GM08714 (cell line): ENCODE measurements around the gene TEDDM1.

Experiments used
- H3K4me3 ChIP-seq: fragments of 200-500 bp; sonication (Bioruptor generic); 2 replicates; pipeline ENCODE4 v1.5.1; 2014; ENCODE audit warnings: mild to moderate bottlenecking, low read length, inconsistent platforms
- ZNF274 ChIP-seq: IDR thresholded peaks from 2 replicates; pipeline ENCODE4 v1.6.1; 2012; ENCODE audit warnings: mild to moderate bottlenecking, low read depth, low read length

Gene TEDDM1

DNA sequence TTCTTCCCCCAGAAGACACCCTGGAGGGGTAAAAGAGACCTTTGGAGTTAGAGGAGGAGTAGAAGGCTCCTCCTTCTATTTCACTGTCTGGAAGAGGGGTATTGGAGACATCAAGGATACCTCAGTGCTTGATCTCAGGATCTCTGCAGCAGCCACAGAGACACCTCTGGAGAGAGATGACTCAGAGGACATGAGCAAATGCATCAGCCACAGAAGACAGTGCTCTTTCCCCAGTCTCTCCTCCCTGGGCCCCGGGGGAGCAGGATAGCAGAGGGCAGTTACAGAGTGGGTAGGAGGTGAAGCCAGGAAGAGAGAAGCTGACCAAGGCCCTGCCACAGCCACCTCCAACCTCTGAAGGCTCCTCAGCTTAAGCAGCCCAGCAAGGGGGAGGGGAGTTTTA is 15.3 kb upstream of the TEDDM1 start:
- no peak overlapping the region for H3K4me3 ChIP-seq
- no peak for TF ChIP-seq ZNF274

GRCh38 chr1:182413969-182414368 is 13.5 kb upstream of the TEDDM1 start:
- no peak for TF ChIP-seq ZNF274
- no peak overlapping the region for H3K4me3 ChIP-seq

DNA sequence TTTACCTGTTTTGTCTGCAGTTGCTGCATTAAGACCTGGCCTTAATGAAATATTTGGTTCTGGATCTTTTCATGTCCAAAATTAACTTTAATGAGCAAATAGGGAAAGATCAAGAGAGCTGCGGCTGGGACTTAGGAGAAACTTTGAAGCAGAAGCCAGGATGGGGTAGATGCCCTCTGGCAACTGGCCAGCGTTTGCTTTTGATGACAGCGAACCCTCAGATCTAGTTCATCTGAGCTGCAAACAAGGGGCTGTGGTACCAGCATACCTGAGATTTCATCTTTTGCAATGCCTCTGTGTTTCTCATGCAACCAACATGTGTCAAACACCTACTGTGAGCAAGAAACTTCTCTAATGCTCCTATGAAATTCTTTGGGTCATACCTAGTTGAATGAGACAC is 13.0 kb upstream of the TEDDM1 start:
- TF ChIP-seq ZNF274: no peak
- no peak overlapping the region for H3K4me3 ChIP-seq

- TF ChIP-seq ZNF274: no peak
- no peak overlapping the region for H3K4me3 ChIP-seq
Measured at GRCh38 chr1:182410620-182411273, 10.3 kb upstream of the TEDDM1 start.

DNA sequence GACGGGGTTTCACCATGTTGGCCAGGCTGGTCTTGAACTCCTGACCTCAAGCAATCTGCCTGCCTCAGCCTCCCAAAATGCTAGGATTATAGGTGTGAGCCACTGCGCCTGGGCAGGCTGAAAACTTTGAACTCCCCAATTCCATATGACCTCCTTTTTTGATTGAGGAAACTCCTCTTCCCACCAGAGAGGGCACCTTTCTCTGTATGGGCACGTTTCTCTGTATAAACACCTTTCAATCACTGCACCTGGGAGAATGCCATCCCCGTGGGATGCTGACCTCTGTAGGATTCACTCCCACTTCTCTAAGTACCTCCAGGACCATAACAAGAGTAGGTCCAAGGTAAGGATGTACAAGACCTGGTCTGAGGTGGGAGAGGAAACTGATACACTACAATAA is 9.7 kb upstream of the TEDDM1 start:
- H3K4me3 ChIP-seq: no peak overlapping the region

DNA sequence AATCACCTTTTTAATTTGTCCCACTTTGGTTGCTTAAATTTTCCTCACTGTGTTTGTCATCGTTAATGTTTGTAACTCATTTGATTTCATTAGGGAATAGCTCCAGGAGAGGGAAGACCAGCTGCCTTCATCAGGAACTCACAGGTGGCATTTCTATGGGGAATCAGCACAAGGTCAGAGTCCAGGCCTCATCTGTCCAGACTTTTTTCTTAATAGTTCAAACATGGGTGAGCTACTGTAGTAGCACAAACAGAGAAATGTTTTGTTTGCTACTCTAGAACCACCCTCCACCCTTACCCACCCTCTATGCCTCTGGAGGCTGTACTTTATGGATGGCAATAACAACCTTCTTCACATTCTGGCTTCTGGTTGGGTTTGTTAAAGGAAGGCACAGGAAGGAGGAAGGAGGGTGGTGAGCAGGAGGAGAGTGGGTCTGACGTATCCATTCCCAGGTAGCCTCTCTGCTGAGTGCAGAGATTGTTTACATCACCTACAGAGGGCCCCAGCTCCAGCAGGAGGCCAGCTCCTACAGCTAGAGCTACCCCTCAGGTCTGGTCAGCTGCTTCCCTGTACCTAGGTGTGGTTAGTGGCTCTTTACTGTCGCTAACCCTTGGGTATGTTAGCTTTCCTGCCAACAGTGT is 8.1 kb upstream of the TEDDM1 start:
- TF ChIP-seq ZNF274: no peak
- H3K4me3 ChIP-seq: no peak overlapping the region

More for the DNA sequence above, 9.7 kb upstream of the TEDDM1 start:
- TF ChIP-seq ZNF274: no peak

GRCh38 chr1:182407724-182408123 is 7.3 kb upstream of the TEDDM1 start:
- no peak for TF ChIP-seq ZNF274

GRCh38 chr1:182406012-182406411 is 5.5 kb upstream of the TEDDM1 start:
- TF ChIP-seq ZNF274: no peak

More at GRCh38 chr1:182407724-182408123, 7.3 kb upstream of the TEDDM1 start:
- no peak overlapping the region for H3K4me3 ChIP-seq

DNA sequence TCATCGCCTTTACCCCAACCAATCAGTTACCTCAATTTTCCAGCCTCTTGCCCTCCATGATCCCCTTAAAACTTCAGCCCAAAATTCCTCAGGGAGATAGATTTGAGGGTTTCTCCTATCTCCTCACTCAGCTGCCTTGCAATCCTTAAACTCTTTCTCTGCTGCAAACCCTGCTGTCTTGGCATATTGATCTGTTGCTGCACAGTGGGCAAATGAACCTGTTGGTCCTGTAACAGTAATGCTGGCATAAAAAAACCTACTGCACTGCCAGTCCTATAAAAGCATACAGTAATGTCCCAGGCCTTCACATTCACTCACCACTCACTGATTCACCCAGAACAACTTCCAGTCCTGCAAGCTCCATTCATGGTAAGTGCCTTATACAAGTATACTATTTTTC is 5.1 kb upstream of the TEDDM1 start:
- no peak for TF ChIP-seq ZNF274
- H3K4me3 ChIP-seq: no peak overlapping the region

More at GRCh38 chr1:182406012-182406411, 5.5 kb upstream of the TEDDM1 start:
- H3K4me3 ChIP-seq: no peak overlapping the region

DNA sequence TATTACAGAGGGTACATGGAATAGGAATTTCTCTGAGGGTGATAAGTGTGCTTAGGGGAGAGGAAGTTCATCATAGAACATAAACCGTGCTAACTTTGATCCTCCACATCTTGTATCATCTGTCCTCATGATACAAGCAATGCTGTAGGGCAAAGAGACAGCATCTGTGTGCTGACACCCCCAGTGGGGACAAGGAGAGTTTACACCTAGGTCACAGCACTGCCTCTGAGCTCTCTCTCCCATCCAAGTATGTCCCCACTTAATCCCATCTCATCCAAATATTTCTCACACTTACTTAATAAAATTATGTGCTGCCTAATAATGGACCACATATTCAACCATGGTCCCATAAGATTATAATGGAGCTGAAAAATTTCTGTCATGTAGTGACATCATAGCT is 4.3 kb upstream of the TEDDM1 start:
- TF ChIP-seq ZNF274: no peak
- no peak overlapping the region for H3K4me3 ChIP-seq

DNA sequence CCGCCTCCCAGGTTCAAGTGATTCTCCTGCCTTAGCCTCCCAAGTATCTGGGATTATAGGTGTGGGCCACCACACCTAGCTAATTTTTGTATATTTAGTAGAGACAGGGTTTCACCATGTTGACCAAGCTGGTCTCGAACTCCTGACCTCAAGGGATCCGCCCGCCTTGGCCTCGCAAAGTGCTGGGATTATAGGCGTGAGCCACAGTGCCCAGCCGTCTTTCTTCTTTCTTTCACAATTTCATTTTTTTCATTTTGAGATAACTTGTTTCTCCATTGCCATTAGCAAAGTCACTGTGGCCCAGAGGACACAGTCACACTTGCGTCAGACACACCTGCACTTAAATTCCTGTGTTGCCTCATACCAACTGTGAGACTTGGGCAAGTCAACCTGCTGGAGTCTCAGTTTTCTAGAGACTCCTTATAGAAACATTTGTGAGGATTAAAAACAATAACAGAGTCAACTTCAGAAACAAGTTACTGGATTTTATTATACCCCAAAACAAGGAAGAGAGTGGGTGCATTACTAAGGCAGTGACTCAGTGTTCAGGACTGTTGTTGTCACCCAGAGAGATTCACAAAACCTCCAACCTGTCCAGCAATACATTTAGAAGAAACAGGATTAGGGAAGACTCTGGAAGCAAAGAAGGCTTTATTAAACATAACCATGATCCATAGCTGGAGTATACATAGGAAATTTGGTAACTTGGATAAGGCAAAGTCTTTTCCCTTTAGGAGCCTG is 2.6 kb downstream of the TEDDM1 start:
- TF ChIP-seq ZNF274: no peak
- no peak overlapping the region for H3K4me3 ChIP-seq

DNA sequence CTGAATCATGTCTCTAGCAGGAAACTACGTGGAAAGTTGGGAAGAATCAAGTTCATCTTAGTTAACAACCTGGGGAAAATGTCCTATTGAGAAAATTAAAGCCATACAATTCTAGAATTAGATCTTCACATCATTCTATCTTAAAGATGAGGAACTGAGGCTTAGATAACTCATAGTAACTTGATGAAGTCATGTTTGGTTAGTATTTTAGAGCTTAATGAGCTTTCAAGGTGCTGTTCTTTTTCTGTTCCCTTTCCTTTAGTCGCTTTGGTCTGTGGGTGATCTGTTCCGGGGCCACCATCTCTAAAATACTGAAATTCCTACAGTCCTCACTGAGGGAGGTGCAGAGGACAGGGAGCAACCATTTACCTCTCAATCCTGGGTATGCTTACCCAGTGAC is 4.6 kb downstream of the TEDDM1 start:
- no peak for TF ChIP-seq ZNF274

GRCh38 chr1:182394055-182394775 is 6.3 kb downstream of the TEDDM1 start:
- H3K4me3 ChIP-seq: no peak overlapping the region
- TF ChIP-seq ZNF274: no peak

More for the DNA sequence above, 4.6 kb downstream of the TEDDM1 start:
- no peak overlapping the region for H3K4me3 ChIP-seq
